Activated CD4-positive, alpha-beta T cell treated with anti-CD3 and anti-CD28 coated beads, Interleukin-10, Interleukin-2, amounts not matched to agents 100 ng/mL and 50 ng/mL, durations not matched to agents 16 hours and 8 hours (primary cell): ENCODE measurements around the gene NEDD8.
"Not testable (repeated sequence)": the region's sequence is repeated elsewhere in the genome, so short reads cannot be mapped to it uniquely, and the experiment has no call there.

Experiments
- DNase-seq: peaks from one replicate; pipeline ENCODE4 v3.0.0-alpha.2; 2020

The NEDD8 gene

GRCh38 chr14:24216876-24217275 is 15.3 kb downstream of the NEDD8 start:
- not testable (repeated sequence) for DNase-seq

- no peak for DNase-seq
These were observed 15.8 kb downstream of the NEDD8 start for GRCh38 chr14:24216345-24216699.

- peak; percentile 92 for DNase-seq
These were observed 16.4 kb downstream of the NEDD8 start, which contains the start of gene MDP1 for GRCh38 chr14:24215495-24216344. Gene MDP1 (minus strand): TSS chr14:24216066. CDS start chr14:24215955, 111 bp downstream.

DNA sequence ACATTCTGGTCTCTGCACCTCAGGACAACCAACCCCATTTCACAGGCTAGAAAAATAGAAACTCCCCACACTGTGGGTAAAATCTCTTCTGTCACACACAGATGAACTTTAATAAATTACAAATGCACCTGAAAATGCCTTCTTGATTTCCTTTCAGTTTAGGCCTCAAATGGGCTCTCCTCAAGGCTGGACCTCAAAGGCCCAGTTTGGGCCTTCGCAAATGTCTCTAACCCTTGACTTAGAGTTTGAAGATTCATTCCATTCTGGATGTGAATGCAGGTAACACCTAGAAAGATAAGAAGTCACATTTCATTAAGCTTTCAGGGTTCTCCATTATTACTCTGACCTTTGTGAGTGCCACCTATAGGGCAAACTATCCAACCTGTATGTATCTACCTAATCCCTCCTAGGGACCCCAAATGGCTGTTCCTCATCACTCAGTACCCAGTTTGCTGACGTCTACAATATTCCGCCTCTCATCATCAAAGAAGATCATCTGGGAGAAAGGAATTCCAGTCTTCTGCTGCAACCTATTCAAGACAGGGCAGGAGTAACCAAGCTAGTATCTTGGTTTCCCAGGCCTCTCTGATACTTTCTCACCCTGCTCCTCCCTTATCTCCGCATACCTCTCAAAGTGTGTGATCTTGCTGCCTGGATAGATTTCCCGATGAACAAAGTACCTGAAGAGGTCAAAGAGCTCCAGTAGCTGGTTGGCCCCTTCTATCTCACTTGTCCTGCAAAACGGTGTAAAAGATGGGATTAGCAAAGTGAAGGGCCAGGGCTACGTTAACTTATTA is 18.1 kb downstream of the NEDD8 start:
- DNase-seq = no peak

DNA sequence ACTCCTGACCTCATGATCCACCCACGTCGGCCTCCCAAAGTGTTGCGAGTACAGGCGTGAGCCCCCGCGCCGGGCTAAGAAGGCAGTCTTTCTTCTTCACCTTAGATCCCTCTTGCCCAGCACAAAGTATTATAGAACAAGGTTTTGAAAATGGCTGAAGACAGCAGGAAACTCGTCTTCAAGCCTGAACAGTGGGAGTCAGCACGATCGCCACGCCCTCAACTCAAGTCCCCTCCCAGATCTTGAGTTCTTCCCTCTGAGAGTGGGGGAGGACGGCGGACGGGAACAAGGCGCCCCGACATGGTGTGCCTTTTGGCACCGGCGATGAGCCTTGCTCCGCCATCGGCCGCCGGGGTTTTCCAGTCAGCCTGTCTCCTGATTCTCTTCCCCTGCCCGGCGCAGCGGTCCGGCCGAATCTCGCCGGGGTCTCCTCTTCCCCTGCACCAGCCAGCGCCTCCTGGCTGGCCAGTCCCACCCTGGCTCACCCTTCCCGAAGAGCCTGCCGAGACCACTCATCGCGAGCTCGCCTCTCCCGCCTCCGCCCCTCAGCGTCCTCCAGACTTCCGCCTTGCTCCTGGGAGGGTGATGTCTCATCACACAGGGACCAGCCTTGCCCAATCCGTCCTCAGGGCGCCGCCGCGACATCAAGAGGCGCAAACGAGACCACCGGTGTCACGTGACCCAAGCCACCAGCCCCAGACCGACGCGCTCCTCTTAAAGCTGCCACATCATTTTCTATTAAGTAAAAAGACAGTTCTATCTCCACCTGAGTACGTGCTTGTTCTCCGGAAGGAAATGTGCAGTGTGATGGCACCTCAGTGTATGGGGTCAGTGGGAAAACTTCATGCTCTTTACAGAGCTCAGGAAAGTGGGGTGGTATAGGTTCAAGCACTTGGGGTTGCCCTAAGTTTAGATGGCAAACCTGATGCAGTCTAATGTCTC is 19.0 kb downstream of the NEDD8 start, which contains the start of gene CHMP4A:
CHMP4A (minus strand) TSS at position 565 of the 942 bp plus-strand sequence; CDS start at position 516, 49 bp downstream.
- DNase-seq = peak; percentile 98

- DNase-seq = no peak
These were observed 20.9 kb downstream of the NEDD8 start for GRCh38 chr14:24211311-24211710.

DNA sequence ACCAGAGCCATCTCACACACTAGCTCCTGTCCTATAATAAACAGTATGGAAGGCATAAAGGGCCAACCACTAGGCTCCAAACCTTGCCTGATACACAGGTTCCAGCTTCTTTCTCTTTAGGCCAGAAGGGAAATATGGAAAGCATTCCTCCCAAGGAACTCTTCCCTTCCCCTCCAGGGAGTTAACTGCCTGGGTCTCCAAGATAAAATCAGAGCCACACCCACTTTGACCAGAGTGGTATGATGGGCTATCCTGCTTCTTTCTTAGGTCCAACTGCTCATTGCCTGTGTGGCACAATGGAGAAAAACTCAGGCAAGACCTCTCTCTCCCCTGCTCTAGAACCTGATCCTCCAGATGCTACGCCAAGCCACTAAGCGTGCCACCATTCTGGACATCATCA is 24.5 kb downstream of the NEDD8 start:
- no peak for DNase-seq

- DNase-seq = no peak
These were observed 25.0 kb downstream of the NEDD8 start for GRCh38 chr14:24207104-24207551.

DNA sequence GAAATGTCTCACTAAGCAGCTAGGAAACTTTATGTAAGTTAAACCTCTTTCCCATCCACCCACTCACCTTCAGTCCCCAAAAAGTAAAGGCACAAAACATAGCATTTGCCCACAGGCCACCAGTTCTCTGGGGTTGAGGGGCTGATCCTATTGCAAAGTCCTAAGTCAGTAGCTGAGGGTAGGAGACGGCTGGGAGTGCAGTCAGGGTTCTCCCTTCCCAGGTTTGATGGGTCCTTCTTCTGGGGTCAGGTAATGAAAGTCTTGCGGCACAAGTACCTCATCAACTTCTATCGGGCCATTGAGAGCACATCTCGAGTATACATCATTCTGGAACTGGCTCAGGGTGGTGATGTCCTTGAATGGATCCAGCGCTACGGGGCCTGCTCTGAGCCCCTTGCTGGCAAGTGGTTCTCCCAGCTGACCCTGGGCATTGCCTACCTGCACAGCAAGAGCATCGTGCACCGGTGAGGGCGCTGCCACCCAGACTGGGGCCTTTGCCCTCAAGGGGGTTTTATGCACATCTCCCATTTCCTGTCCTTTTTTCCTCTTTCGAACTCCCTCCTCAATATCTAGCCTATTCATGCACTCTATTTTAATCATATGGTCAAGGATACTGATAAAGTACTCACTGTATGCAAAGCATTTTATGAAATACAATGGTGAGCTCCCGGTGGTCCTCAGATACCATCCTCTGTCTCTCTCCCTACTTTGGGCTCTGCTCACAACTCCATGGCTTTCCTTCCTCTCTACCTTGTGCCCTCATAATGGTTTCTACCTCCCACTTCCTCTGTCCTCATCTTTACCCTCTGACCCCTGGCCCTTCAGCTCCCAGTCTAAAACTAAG is 25.7 kb downstream of the NEDD8 start:
- DNase-seq = no peak

- DNase-seq = no peak
These were observed 27.7 kb downstream of the NEDD8 start for GRCh38 chr14:24204163-24205146.

DNA sequence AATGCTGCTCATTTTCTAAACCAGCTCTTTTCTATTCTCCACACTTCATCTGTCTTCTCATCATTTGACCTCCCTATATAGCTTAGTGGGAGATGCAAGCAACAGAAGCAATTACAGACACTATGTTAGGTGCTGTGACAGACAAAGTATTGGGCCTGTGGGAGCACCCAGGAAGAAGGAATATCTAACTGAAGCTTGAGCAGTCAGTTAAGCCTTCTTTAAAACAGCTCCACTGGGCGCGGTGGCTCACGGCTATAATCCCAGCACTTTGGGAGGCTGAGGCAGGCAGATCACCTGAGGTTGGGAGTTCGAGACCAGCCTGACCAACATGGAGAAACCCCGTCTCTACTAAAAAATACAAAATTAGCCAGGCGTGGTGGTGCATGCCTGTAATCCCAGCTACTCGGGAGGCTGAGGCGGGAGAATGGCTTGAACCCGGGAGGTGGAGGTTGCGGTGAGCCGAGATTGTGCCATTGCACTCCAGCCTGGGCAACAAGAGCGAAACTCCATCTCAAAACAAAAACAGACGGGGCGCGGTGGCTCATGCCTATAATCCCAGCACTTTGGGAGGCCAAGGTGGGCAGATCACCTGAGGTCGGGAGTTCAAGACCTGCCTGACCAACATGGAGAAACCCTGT is 28.8 kb downstream of the NEDD8 start:
- not testable (repeated sequence) for DNase-seq

DNA sequence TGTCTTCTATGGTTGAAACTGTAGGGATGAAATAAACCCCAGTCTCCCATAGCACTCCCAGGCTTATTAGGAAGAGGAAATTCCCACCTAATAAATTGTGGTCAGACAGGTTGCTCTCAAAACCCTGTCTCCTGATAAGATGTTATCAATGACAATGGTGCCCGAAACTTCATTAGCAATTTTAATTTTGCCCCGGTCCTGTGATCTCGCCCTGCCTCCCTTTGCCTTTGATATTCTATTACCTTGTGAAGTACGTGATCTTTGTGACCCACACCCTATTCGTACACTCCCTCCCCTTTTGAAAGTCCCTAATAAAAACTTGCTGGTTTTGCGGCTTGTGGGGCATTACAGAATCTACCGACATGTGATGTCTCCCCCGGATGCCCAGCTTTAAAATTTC is 29.6 kb downstream of the NEDD8 start:
- DNase-seq = not testable (repeated sequence)

GRCh38 chr14:24198814-24199524 is 33.2 kb downstream of the NEDD8 start:
- DNase-seq = no peak

GRCh38 chr14:24197056-24197450 is 35.1 kb downstream of the NEDD8 start:
- no peak for DNase-seq

DNA sequence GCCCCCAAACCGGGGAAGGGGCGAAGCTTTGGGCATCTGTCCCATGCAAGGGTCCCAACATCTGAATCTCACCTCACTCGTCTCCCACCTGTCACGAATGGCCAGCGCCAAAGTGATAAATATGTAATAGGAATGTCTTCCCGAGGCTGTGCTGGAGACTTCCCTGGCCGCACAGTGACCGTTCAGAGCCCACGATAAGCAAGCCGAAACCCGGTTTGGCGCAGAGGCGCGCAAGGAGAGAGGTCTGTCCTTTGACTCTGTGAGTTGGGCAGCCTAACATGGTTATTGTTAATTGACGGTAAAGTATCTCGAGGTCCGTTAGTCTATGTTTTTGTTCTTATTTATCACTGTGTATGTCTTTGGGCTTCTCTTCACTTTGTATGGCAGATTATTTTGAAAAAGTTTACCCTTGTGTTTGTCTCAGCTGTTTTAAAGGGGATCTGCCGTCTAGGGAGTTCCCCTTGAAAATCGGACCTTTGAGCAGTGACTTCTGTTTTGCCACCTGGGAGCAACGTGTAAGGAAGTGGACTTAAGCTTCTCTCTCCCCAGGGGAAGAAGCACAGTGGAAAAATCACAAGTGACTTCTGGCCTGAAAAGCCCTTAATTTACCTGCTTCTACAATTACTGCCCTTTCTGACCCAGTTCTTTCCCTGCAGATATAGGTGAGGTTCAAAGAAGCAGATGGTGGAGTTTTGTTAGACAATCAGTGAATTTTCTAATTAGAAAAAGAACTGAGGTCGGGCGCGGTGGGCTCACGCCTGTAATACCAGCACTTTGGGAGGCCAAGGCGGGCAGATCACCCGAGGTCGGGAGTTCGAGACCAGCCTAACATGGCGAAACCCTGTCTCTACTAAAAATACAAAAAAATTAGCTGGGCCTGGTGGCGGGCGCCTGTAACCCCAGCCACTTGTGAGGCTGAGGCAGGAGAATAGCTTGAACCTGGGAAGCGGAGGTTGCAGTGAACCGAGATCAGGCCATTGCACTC is 35.8 kb downstream of the NEDD8 start:
- no peak for DNase-seq

DNA sequence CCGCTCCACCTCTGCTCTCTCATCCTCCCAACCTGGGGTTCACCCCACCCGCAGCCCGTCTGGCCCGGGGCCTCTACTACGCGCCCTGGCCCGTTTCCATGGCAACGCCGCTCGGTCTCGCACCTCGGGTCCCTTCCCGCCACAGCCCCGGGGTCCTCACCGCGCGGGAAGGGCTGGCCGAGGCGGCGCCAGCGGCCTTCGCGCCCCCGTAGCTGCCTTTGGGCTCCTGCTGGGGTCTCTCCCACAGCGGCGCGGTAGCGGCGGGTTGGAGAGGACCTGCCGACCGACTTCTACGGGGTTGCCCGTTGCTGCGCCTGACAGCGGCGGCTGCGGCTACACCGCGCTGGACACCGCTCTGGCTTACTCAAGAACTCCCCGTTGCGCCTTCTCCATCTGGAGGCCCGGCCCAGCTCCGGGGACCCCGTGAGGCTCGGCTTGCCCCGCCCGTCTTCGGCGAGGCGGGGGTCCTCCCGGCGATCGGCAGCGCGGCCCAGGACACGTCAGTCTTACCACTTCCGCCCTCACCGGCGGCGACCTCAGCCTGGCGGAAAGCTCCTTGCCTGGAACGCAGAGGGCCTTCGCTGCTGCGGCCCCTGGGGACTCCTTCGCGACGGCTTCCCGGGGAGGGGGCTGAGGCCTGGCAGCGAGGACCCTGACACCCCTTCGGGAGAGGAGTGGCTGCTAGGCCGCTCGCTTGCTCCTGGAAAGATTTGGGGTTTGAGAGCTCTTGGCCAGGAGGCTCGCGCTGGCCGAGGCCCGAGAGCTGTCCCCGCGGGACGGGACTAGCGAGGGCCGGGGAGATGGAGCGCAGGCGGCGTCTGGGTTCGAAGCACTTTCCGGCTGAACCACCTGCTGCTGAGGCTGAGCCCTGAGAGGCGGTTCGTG is 36.7 kb downstream of the NEDD8 start, which contains the start of gene TM9SF1:
TM9SF1 (minus strand) TSS at position 256 of the 885 bp plus-strand sequence. CDS start 422 bp downstream, outside the sequence.
- DNase-seq = peak; percentile 92

DNA sequence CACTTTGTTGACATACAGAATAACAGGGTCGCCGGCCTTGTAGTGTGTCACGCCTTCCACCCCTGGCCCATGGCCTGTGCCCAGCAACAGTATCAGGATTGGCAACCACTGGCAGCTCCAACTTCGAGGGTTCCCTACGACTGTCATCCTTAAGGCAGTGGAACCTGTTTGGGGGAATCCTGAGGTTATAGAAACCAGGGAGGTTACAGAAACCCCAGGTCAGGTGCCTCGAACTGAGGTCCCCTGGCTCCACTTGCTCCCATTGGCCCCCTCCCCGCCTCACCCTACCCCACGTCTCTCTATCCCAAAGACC is 37.3 kb downstream of the NEDD8 start:
- DNase-seq = no peak
